Stimulated activated CD8-positive, alpha-beta memory T cell treated with anti-CD3 and anti-CD28 coated beads, Interleukin-15, amount 100 ng/mL, for 48 hours (primary cell): Measurements from ENCODE around the gene CBFA2T3.
"Not testable (repeated sequence)": the region's sequence is repeated elsewhere in the genome, so short reads cannot be mapped to it uniquely, and the experiment has no call there.

Experiments used
- DNase-seq, 2 donors: peaks; one replicate each; pipeline ENCODE4 v3.0.0-alpha.2; 2020; ENCODE audit warnings: low read depth in 2 of 2

The CBFA2T3 gene

DNA sequence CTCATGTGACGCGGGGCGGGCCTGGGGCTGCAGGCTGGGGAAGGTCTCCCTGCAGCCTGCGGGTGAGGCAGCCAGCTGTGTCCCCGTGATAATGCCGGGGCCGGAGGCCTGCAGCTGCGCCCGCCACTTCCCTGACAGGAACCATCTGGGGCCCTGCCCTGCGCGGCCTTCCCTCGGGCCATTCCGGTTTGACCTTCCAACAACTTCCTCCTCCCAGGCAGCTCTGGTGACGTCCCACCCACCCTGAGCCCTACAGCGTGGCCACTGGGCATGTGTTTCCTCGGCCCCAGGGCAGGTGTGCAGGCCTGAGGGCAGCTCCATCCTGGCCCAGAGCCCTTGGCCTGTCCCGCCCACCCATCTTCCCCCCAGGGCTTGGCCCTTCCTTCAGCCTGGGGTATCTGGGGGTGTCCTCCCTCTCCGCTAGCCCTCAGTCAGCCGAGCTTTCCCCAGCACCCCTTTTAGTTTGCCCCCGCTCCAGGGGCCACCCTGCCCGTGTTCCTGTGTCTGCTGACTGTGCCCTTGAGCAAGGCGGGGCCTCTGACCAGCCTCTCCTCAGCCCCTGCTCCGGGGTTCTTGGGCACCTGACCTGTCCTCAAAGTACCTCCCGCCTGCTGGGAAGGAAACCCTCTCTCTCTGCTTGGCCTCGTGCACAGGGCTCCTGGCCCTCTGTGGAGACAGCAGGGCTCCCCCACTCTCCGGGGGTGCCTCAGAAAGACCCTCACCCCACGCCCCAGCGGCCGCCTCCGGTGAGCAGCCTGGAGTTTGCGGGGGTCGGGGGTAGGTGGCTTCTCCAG lies at the start of gene CBFA2T3:
CBFA2T3 (minus strand) TSS at position 190 of the 794 bp plus-strand sequence. CDS start 400 bp downstream, outside the sequence.
- no peak for DNase-seq

DNA sequence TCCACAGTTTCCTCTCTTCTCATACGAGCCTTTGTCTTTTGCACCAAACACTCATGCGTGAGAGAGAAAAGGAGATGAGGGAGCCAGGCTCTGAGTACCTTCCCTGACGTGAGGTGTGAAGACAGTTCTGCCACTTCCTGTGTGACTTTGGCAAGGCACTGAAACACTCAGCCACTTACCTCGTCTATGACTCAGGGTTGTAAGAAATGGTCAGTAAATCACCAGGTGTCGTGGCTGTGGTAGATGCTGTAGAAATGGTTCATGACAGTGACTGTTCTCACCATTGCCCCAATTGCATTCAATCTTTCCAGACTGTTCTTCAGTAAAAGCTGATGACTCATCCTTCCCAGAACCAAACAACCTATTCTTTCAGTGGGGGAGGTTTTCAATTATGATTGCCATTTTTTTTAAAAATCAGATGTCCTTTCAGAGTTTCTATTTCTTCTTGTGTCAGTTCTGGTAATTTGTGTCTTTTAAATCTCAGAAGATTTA lies 49.2 kb upstream of the CBFA2T3 start:
- peak; percentile 57 to 62 for DNase-seq

DNA sequence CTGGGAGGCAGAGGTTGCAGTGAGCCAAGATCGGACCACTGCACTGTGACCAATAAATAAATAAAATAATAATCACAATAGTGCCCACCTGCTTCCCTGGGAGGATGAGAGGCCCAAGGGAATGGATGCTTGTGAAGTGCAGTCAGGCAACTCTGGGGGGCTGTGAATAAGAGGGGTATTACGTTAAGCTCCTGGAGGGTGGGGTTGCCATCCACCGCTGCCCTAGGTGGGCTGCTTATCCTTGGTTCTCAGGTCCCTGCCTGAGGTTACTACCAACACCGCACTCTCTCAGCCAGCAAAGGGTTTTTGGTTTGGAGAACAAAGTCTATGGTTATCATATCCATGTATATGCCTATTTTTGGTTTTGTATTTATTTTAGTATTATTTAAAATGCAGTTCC lies 48.6 kb upstream of the CBFA2T3 start:
- no peak for DNase-seq

DNA sequence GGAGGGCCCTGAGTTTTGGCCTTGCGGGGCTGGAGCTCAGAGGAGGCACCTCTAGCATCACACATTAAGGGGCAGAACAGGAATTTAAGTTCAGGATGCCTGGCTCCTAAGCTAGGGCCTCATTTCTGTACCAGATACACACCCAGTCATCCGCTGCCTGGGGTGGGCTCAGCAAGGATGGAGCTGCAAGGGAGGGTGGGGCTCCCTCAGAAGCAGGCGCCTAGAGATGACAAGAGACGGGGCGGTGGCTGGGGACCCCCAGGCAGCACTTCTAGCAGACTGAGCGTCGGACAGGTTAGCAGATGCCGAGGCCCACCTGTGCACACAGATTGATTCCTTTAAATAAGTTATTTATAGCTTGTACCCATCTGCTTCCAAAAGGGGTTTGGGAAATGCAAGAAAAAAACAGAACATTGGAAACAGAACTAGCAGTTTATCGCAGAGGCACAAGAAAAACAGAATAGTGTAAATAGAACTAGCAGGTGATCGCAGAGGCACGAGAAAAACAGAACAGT lies 47.6 kb upstream of the CBFA2T3 start:
- no peak for DNase-seq

DNA sequence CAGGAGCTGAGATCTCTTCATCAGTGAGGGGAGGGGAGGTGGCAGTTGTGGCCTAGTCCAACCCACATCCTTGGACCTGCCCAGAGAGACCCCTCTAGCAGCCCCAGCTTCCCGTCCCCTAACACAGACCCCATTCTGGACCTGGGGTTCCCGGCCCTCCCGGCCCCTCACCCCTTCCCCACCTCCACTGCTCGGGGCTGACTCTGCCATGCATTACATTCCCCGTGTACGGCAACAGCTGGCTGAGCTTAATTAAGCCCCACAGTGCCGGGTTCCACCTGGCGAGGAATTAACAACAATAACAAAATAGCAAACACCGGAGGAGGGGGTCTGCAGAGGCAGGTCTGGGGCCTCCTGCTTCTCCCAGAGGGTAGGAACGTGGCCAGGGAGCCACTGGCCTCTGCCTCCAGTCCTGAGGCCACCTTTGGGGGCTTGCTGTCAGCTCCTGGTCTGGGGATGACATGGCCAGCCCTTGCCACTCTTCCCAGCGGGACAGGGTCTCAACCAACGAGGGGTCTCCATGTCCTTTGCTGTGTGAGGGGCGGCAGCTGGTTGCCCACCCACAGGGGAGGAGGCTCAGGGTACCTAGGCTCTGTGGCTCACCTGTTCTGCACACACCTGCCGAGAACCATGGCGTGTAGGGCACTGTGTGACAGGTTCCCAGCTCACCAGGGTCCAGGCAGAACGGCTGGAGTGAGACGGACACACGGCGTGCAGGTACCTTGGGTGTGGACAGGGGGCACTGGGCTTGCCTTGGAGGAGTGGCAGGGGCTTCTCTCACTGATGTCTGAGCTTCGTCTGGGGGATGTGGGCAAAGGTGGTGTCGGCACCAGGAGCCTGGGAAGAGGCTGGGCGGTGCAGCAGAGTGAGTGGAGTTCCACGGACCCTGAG lies 46.9 kb upstream of the CBFA2T3 start:
- DNase-seq: no peak

DNA sequence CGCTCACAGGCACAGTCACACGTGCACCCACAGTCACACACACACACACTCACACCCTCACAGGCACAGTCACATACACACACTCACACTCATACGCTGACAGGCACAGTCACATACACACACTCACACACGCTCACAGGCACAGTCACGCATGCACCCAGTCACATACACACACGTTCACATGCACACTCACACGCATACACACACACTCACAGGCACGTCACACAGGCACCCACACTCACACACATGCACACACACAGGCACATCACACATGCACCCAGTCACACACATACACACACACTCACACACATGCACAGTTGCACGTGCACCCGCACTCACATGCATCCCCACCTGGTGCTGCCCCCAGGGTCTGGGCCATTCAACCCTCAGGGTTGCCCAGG lies 46.1 kb upstream of the CBFA2T3 start:
- DNase-seq: no peak

DNA sequence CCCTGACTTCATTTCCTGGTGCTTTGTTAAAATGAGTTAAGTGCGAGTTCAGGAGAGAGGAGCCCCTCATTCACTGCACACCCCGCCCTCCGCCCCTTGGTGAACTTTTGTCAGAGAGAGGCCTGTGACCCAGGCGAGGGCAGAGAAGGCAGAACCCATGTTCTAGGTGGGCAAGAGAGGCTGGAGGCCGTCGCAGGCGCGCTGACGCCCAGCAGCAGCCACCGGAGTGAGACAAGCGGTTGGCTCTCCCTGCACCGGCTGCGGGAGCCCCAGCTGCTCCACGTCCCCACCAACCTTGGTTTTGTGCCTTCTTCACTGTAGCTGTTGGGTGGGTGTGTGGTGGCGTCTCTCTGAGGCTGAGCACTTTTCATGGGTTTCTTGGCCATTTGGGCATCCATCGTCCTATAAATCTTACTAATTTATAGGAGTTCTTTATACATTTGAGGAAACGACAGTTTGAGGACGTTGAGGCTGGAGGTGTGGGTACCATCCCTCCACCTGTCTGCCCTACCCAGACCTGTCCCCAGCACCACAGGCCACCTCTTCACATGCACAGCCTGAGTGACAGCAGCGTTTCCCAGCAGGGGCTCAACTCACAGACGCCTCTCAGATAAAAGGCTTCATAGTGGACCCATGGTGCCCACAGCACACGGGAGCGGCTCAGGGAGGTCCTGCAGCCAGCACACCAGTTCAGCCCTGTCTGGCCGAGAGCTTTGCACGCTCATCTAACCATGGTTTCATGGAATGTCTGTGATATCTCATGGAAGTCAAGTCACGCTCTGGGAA lies 45.2 kb upstream of the CBFA2T3 start:
- no peak for DNase-seq

DNA sequence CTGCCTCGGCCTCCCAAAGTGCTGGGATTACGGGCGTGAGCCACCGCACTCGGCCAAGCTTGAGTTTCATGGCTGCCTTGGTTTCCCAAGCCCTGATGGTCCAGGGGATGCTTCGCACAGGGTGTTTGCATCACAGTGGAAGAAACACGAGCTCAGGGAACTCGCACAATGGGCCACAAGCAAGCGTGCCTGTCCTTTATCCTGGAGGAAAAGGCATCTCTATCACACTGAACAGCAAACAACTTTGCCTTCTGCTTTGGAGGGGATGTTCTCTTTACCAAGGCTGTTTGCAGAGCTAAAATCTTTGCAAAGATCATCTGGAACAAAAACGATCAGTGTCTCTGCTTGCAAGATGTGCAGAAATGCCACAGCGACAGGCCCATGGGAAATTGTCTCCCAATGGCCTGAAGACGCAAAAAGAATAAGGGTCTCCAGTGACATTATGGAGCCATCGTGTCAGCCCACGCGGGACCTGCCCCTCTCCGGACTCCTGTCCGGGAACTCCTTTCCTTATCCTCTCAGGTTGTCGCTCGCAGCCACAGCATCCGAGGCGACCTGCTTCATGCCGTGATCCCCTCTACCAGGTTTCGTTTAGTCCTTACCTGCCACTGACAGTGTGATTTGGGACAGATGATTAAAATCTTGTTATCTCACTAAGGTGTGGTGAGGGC lies 44.1 kb upstream of the CBFA2T3 start:
- DNase-seq: no peak

DNA sequence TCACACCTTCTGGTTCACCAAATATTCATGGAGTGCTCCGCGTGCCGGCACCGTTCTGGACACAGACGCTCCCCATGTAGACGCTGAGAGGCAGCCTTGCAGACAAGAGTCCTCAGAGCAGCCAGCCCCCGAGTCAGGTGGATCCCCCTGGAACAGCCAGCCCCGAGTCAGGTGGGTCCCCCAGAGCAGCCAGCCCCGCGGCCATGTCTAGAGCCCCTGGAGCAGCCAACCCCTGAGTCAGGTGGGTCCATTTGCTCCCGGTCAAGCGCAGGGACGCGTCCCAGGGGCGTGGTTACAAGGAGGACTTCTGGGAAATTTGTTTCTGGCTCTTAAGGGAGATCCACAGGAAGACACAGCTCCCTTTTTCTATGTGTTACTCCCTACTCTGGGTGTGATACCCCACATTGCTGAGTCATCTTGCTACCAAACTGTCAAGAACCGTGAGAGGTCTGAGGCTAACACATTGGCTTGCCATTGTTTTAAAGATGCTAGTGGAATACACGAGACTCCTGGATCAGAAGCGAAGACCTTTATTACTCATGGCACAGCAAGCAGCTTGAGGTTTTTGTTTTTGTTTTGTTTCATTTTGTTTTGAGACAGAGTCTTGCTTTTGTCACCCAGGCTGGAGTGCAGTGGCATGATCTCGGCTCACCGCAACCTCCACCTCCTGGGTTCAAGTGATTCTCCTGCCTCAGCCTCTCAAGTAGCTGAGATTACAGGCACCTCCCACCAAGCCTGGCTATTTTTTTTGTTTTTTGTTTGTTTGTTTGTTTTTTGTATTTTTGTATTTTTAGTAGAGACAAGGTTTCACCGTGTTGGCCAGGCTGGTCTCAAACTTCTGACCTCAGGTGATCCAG lies 43.3 kb upstream of the CBFA2T3 start:
- peak in 1 of 2 donors; percentile 24 for DNase-seq

DNA sequence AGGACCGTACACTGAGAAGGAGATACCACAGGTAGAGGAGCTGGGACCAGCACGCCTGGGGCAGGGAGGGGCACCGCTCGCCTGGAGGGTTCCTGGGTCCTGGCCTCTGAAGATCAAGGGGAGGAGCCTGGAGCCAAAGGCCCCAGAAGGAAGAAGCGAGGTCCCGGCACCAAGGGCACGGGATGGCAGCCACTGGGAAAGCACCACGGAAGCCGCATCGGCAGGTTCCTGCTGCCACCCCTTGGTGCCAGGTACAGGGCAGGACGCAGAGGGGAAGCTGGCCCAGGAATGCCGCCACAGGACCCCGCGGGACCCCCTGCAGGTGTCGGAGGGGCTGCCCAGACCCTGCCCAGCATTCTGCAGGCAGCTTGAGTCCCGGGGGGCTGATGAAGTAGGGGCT lies 42.5 kb upstream of the CBFA2T3 start:
- no peak for DNase-seq

DNA sequence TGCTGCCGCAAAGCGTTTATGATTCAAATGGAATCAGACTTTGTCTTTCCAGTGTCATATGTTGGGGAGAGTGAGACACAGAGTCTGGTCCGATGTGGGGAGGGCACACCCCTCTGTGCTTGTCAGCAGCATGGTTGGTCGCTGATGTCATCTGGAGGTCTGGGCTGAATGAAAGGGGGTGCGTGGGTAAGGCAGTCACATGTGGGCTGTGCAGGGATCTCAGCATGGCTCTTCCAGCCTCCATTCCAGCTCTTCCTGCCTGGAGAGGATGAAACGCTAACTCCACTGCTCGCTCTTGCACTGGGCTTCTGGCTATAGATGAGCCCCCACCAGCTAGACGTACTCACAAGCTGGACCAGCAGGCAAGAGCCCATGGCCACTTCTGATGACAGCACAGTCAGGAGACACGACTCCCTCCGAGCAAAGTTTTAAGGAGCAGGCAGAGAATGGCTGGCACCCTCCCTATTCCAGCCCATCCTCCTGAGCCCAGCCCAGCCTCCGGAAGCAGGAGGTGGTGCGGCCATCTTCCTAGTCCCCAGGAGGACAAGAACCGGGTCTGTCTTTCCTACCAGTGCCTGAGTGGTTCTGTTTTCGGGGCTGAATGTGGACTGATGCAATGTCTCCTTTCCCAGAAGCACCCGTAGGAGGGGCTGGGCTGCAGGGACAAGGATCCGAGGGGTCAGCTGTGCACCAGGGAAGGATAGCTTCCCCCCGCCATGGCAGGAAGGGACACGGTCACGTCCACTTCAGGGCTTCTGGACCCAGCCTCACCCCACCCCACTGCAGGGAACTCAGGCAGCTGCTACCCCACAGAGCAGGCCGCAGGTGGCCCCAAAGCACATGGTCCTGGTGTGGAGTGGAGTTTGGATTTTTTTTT lies 41.5 kb upstream of the CBFA2T3 start:
- no peak for DNase-seq

DNA sequence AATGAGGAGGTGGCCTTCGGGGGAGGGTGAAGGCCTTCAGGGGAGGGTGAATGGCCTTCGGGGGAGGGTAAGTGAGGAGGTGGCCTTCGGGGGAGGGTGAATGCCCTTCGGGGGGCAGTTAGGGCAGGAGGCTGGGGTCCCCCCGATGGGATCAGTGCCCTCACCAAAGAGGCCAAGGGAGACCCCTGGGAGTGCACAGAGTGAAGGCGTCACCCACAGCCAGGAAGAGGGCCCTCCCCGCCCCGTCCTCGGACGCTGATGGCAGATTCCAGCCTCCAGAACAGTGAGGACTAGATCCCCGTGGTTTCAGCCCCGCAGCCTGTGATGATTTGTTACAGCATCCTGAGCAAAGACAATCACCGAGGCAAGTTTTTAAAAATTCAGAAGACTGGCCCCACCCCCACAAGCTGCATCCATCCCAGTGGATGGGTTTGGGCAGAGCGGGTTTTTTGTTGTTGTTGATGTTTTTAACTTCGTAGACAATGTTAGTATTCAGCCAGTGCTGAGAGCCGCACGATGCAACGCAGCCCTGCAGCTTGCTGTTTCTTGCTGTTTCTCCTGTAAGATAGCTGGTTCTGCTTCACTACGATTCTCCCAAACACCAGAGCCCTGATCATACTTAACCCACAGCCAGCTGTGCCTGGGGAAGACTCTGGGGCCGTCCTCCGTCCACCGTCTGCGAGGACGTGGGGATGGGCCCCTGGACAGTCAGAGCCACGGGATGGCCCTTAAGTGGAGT lies 40.7 kb upstream of the CBFA2T3 start:
- DNase-seq: no peak

DNA sequence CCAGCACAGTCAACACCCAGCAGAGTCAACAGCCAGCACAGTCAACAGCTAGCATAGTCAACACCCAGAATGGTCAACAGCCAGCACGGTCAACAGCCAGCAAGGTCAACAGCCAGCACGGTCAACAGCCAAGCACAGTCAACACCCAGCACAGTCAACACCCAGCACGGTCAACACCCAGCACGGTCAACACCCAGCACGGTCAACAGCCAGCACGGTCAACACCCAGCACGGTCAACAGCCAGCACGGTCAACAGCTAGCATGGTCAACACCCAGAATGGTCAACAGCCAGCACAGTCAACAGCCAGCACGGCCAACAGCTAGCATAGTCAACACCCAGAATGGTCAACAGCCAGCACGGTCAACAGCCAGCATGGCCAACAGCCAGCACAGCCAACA lies 39.6 kb upstream of the CBFA2T3 start:
- DNase-seq: not testable (repeated sequence)

DNA sequence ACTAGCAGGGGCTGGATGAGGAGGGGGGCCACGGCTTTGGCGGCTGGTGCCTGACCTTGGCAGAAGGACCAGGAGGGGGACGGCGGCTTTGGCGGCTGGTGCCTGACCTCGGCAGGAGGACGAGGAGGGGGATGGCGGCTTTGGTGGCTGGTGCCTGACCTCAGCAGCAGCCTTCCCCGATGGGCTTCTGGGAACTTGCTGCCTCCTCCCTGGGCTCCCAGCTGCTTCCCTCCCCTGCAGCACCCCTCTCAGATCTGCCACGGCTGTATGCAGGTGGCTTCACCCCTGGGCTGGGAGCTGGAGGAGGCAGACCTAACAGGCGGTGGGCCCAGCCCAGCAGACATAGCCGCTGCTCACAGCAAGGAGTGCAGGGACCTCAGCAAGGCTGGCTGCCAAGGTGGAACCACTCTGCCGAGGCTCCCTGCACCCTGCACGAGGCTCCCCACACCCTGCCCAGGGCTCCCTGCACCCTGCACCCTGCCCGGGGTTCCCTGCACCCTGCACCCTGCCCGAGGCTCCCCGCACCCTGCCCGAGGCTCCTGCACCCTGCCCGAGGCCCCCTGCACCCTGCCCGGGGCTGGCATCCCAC lies 38.4 kb upstream of the CBFA2T3 start:
- no peak for DNase-seq

DNA sequence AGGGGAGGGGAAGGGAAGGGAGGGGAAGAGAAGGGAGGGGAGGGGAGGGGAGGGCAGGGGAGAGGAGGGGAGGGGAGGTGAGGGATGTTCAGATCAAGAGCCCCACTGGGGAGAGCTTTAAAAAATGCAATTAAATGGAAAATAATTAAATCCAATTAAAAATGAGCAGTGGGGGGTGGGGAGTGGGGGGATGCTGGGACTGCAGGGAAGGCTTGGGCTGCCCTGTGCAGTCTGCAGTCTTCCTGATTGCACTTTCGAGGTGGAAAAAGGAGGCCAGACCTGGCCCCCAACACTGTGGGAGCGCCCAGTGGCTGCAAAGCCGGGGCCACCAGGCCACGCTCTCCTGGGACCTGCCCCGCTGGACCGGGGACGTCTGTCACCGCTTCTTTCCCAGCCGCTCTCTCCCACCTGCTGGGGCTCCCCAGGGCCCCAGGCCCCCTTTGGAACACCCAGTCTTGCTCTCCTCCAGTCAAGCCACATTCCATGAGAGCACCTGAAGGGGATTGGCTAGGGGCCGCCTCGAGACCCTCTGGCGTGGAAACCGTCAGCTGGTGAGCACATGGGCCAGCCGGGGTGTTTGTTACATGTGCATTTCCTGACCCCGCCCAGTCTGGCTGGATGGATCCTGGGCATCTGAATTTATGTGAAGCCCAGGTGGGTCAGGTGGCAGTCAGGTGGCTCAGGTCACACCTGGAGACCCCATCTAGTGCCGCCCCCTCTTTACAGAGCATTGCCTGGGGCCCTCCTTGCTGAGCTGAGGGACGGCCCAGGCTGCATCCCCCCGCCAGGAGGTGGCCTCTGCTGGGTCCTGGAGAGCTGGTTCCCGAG lies 37.6 kb upstream of the CBFA2T3 start:
- DNase-seq: no peak

DNA sequence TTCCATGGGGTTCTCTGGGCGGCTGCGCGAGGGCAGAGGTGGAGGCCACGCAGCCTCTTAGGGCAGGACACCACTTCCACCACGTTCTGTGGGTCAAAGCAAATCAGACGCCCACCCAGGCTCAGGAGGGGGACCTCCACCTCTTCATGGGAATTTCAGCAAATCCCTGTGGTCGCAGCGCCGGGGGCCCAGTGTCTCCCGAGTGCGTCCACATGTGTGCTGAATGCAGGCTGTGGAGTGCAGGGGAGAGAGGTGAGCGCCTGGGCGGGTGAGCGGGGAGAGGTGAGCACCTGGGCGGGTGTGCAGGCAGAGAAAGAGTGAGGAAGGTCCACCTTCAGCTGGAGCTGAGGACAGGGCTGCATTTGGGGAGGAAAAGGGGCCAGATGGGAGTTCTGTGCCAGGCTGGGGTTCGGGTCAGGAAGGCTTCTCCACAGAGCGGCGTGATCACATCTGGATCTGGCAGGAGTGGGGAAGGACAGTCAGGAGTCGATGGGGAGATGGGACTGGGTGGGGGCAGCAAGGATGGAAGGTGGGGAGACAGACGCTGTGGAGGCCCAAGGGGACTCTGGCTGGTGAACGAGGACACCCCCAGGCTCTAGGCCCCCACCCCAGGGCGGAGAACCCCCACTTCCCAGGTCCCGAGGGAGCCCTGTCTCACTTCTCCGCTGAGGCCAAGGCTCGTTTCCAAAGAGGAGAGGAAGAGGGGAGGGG lies 36.8 kb upstream of the CBFA2T3 start:
- DNase-seq: no peak

DNA sequence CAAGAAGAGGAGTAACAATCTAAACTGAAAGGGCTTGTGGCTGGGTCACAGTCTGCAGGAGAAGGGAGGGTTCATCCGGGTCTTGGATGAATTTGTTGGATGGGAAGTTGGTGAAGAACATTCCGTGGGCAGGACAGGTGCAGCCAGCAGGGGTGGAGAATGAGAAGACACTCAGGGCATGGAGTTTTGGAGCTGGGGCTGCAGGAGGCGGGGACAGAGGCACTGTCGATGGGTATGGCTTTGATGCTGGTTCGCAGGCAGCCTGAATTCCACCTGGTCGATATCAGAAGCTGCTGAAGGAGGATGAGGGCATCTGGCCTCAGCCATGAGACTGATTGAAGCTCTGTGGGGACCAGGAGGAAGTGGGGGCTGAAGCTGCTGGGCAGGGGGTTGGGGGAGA lies 36.1 kb upstream of the CBFA2T3 start:
- no peak for DNase-seq
